Neural progenitor cell (in vitro differentiated cells): Measurements from ENCODE around the gene BCAS3.

Source experiments
- CTCF ChIP-seq: fragments of 200-600 bp; sonication (generic); IDR thresholded peaks from 2 replicates; pipeline ENCODE4 v1.5.1; 2017; ENCODE audit warnings: antibody characterized with exemption, mild to moderate bottlenecking
- EZH2phosphoT487 ChIP-seq: fragments of 200-600 bp; sonication (generic); IDR thresholded peaks from 2 replicates; pipeline ENCODE4 v1.6.1; 2017; ENCODE audit warnings: antibody characterized with exemption

- TF ChIP-seq EZH2phosphoT487 (no peak), CTCF (no peak)
Observed at GRCh38 chr17:61436273-61436672, 758.6 kb downstream of the BCAS3 start.
